ENCODE results near the gene LILRB3.

DNA sequence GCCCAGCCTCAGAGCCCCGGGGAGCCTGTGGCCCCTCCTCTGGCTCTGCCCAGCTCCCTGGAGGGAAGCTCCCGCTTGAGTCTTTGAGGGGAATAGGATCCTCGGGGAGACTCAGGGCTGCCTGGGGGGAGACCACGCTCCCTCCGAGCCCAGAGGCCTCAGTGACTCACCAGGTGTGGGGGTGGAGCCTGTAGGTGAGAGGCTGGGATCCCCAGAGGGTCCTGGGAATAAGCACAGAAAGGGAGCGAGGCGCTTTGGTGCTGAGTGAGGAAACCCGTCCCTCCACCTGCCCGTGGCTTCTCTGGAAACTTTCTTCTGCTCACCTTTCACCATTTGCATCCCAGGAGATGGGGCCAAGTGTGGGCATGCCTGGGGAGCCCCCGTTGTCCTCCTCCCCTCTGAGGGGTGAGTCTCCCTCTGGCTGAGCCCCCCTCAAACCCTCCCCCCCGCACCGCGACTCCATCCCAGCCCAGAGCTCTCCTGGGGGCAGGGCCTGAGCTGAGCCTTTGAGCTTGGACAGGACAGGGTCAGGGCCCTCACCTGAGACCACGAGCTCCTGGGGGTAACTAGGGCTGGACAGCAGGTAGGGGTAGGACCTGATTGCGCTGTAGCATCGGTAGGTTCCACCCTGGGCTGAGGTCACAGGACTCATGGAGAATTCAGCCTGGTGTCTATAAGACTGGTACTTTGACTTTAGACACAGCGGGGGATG, 31.5 kb upstream of the LILRB3 start:
- TF ChIP-seq, protein P1, sequence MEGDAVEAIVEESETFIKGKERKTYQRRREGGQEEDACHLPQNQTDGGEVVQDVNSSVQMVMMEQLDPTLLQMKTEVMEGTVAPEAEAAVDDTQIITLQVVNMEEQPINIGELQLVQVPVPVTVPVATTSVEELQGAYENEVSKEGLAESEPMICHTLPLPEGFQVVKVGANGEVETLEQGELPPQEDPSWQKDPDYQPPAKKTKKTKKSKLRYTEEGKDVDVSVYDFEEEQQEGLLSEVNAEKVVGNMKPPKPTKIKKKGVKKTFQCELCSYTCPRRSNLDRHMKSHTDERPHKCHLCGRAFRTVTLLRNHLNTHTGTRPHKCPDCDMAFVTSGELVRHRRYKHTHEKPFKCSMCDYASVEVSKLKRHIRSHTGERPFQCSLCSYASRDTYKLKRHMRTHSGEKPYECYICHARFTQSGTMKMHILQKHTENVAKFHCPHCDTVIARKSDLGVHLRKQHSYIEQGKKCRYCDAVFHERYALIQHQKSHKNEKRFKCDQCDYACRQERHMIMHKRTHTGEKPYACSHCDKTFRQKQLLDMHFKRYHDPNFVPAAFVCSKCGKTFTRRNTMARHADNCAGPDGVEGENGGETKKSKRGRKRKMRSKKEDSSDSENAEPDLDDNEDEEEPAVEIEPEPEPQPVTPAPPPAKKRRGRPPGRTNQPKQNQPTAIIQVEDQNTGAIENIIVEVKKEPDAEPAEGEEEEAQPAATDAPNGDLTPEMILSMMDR (IDR thresholded peaks at IDR 0.05 in 8 of 11, conservative IDR thresholded peaks at IDR 0.05 in 3 of 11), result no peak
- TF ChIP-seq POLR2A (IDR thresholded peaks at IDR 0.05), result no peak
- TF ChIP-seq POLR2AphosphoS5 (IDR thresholded peaks at IDR 0.05), result no peak

Measured in spleen (tissue), 7 donors.